H9 (cell line): Measurements from ENCODE around the gene C1QTNF9B. TPM values are rescaled to one million over a fixed set of nuclear protein-coding genes. Genes with fewer than 3 reads are reported as not detected.

Source experiments
- DNase-seq: peaks from one replicate; pipeline ENCODE4 v3.0.0-alpha.2; 2017
- H2AFZ ChIP-seq: one replicate; pipeline ENCODE4 v1.6.1; 2013; ENCODE audit warnings: mild to moderate bottlenecking, low read length, control low read depth, moderate library complexity
- H2AK5ac ChIP-seq: 2 replicates; pipeline ENCODE4 v1.6.1; 2013; ENCODE audit warnings: low read length, control low read depth, mixed read lengths; ENCODE audit not compliant: insufficient read length
- H2BK120ac ChIP-seq: one replicate; pipeline ENCODE4 v1.6.1; 2013; ENCODE audit warnings: low read depth, mild to moderate bottlenecking, low read length, control low read depth, inconsistent platforms; ENCODE audit not compliant: poor library complexity, severe bottlenecking
- H2BK12ac ChIP-seq: 2 replicates; pipeline ENCODE4 v1.6.1; 2013; ENCODE audit warnings: low read length, control low read depth, mixed read lengths, low read depth; ENCODE audit not compliant: insufficient read length
- H2BK15ac ChIP-seq: 2 replicates; pipeline ENCODE4 v1.6.1; 2013; ENCODE audit warnings: low read depth, low read length, control low read depth
- H2BK20ac ChIP-seq: one replicate; pipeline ENCODE4 v1.6.1; 2013; ENCODE audit warnings: low read depth, mild to moderate bottlenecking, low read length, control low read depth, inconsistent platforms; ENCODE audit not compliant: poor library complexity, severe bottlenecking
- H2BK5ac ChIP-seq: 2 replicates; pipeline ENCODE4 v1.6.1; 2013; ENCODE audit warnings: low read length, control low read depth, mixed read lengths; ENCODE audit not compliant: insufficient read length
- H3K14ac ChIP-seq: 2 replicates; pipeline ENCODE4 v1.6.1; 2013; ENCODE audit warnings: low read length, control low read depth; ENCODE audit not compliant: insufficient read depth
- H3K18ac ChIP-seq: 2 replicates; pipeline ENCODE4 v1.6.1; 2013; ENCODE audit warnings: low read depth, mild to moderate bottlenecking, mixed read lengths, low read length, control low read depth; ENCODE audit not compliant: insufficient read length
- H3K23ac ChIP-seq: 2 replicates; pipeline ENCODE4 v1.6.1; 2013; ENCODE audit warnings: low read length, control low read depth, mixed read lengths, low read depth; ENCODE audit not compliant: insufficient read length
- H3K23me2 ChIP-seq: 2 replicates; pipeline ENCODE4 v1.6.1; 2013; ENCODE audit warnings: low read depth, mild to moderate bottlenecking, mixed read lengths, low read length, control low read depth; ENCODE audit not compliant: insufficient read length, poor library complexity, severe bottlenecking
- H3K27ac ChIP-seq: 2 replicates; pipeline ENCODE4 v1.5.1; 2013; ENCODE audit warnings: low read length, control low read depth, mixed read lengths, low read depth; ENCODE audit not compliant: insufficient read length
- H3K27me3 ChIP-seq: 2 replicates; pipeline ENCODE4 v1.6.1; 2013; ENCODE audit warnings: low read length, control low read depth, inconsistent platforms; ENCODE audit not compliant: insufficient read depth
- H3K4ac ChIP-seq: 2 replicates; pipeline ENCODE4 v1.6.1; 2013; ENCODE audit warnings: low read depth, mild to moderate bottlenecking, control low read depth, inconsistent platforms, low read length, moderate library complexity
- H3K4me1 ChIP-seq: 2 replicates; pipeline ENCODE4 v1.6.1; 2013; ENCODE audit warnings: low read length, control low read depth, inconsistent platforms; ENCODE audit not compliant: insufficient read depth
- H3K4me2 ChIP-seq: 2 replicates; pipeline ENCODE4 v1.6.1; 2013; ENCODE audit warnings: low read length, control low read depth, mixed read lengths; ENCODE audit not compliant: insufficient read length, insufficient read depth
- H3K56ac ChIP-seq: 2 replicates; pipeline ENCODE4 v1.6.1; 2013; ENCODE audit warnings: low read depth, mild to moderate bottlenecking, mixed read lengths, low read length, control low read depth; ENCODE audit not compliant: insufficient read length
- H3K79me1 ChIP-seq: 2 replicates; pipeline ENCODE4 v1.6.1; 2013; ENCODE audit warnings: low read depth, mild to moderate bottlenecking, moderate library complexity, low read length, control low read depth, inconsistent platforms; ENCODE audit not compliant: insufficient read depth, poor library complexity, severe bottlenecking
- H3K79me2 ChIP-seq: 2 replicates; pipeline ENCODE4 v1.6.1; 2013; ENCODE audit warnings: low read length, control low read depth, inconsistent platforms; ENCODE audit not compliant: insufficient read depth
- H3K9ac ChIP-seq: 2 replicates; pipeline ENCODE4 v1.6.1; 2013; ENCODE audit warnings: low read length, control low read depth, mixed read lengths; ENCODE audit not compliant: insufficient read length; ENCODE audit errors: extremely low read depth
- H3K9me3 ChIP-seq: one replicate; pipeline ENCODE4 v1.6.1; 2013; ENCODE audit warnings: low read depth, low read length, inconsistent platforms; ENCODE audit not compliant: control insufficient read depth
- H3T11ph ChIP-seq: one replicate; pipeline ENCODE4 v1.6.1; 2013; ENCODE audit warnings: mild to moderate bottlenecking, low read length, control low read depth, inconsistent platforms
- H4K20me1 ChIP-seq: one replicate; pipeline ENCODE4 v1.6.1; 2013; ENCODE audit not compliant: control insufficient read depth, insufficient read length, insufficient read depth
- H4K5ac ChIP-seq: 2 replicates; pipeline ENCODE4 v1.6.1; 2013; ENCODE audit warnings: low read depth, mild to moderate bottlenecking, mixed read lengths, low read length, control low read depth; ENCODE audit not compliant: insufficient read length
- H4K8ac ChIP-seq: replicated peaks from 2 replicates; pipeline ENCODE4 v1.6.1; 2013; ENCODE audit warnings: low read length, control low read depth, mixed read lengths, low read depth; ENCODE audit not compliant: insufficient read length
- H4K91ac ChIP-seq: 2 replicates; pipeline ENCODE4 v1.6.1; 2013; ENCODE audit warnings: low read depth, mild to moderate bottlenecking, moderate library complexity, mixed read lengths, low read length, control low read depth; ENCODE audit not compliant: insufficient read length
- H3K27ac Mint-ChIP-seq, 3 experiments: 2 replicates in 2 of 3; 3 replicates in 1 of 3; pipeline ENCODE4 v1.8.0; 2020 to 2021; ENCODE audit warnings: mixed read lengths in 3 of 3, mild to moderate bottlenecking in 1 of 3, moderate library complexity in 1 of 3
- H3K27me3 Mint-ChIP-seq: 2 replicates; pipeline ENCODE4 v1.8.0; 2021; ENCODE audit warnings: low read depth, mild to moderate bottlenecking, moderate library complexity, mixed read lengths
- H3K36me3 Mint-ChIP-seq, 3 experiments: 2 replicates in 2 of 3; 3 replicates in 1 of 3; pipeline ENCODE4 v1.8.0; 2020 to 2021; ENCODE audit warnings: low read depth in 3 of 3, mixed read lengths in 3 of 3; ENCODE audit not compliant: insufficient read depth in 1 of 3
- H3K4me1 Mint-ChIP-seq, 2 experiments: 2 replicates each; pipeline ENCODE4 v1.8.0; 2020; ENCODE audit warnings: mixed read lengths in 2 of 2
- H3K4me3 Mint-ChIP-seq, 2 experiments: 2 replicates in 1 of 2; 3 replicates in 1 of 2; pipeline ENCODE4 v1.8.0; 2020 to 2021; ENCODE audit warnings: mild to moderate bottlenecking in 2 of 2, mixed read lengths in 2 of 2, moderate library complexity in 1 of 2
- H3K9me3 Mint-ChIP-seq, 2 experiments: 2 replicates in 1 of 2; 3 replicates in 1 of 2; pipeline ENCODE4 v1.8.0; 2020; ENCODE audit warnings: mild to moderate bottlenecking in 2 of 2, mixed read lengths in 2 of 2, moderate library complexity in 1 of 2
- WGBS: extraction: QIAGEN DNeasy Blood & Tissue Kit; methylation state at CpG from one replicate; pipeline ENCODE4 v1.1.7; 2013; ENCODE audit warnings: missing lambda C conversion rate, low lambda C conversion rate, mixed read lengths; ENCODE audit not compliant: insufficient read length; ENCODE audit errors: extremely low coverage; 5-methylcytosine and 5-hydroxymethylcytosine counted together
- total RNA-seq: library from RNA; stranded (reverse); gene quantifications from 2 replicates; pipeline ENCODE4 v1.2.1, GENCODE V29; 2021
- TF ChIP-seq, protein P1 (sequence below): fragments of 200-600 bp; sonication (generic); conservative IDR thresholded peaks from 3 replicates; pipeline ENCODE4 v1.8.0; 2021; ENCODE audit warnings: antibody characterized with exemption, mild to moderate bottlenecking

The C1QTNF9B gene
- total RNA-seq, 1 experiment from 2014 or later, result not detected

DNA sequence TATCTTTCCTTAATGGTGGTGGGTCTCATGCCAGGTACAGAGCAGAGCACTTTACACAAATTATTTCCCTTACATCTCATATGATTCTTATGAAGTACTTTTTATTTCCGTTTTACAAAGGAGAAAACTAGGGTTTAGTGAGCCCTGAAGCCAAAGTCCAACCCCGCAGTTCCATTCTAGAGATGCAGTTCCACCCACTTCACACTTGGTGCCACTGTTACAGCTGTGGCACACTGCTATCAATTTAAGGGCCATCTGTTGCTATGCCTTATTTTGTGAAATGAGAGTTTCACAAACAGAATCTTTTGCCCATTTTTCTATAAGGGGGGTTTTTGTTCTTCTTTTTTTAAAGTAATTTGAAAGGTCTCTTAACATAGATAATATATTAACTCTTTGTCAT lies 21.0 kb downstream of the C1QTNF9B start:
- Histone ChIP-seq H4K8ac (no peak overlapping the region), H3K4me1 (no peaks in the 10 kb centered on the region), H3K14ac (no peak overlapping the region), H3K4ac (no peak overlapping the region), H3K23me2 (no peaks in the 10 kb centered on the region), H2BK20ac (no peak overlapping the region), H3K9me3 (no peaks in the 10 kb centered on the region), H3K27ac (no peak overlapping the region), H3K79me1 (no peaks in the 10 kb centered on the region), H3K4me2 (no peak overlapping the region), H4K20me1 (no peaks in the 10 kb centered on the region), H2AK5ac (no peak overlapping the region), H3K23ac (no peak overlapping the region), H3K9ac (no peak overlapping the region), H3T11ph (no peak overlapping the region), H3K56ac (no peak overlapping the region), H2BK12ac (no peak overlapping the region), H2BK15ac (no peak overlapping the region), H3K27me3 (no peaks in the 10 kb centered on the region; the same call in 1 of the 2 replicates), H3K79me2 (no peaks in the 10 kb centered on the region), H4K91ac (no peak overlapping the region), H4K5ac (no peak overlapping the region), H3K18ac (no peak overlapping the region), H2AFZ (no peak overlapping the region), H2BK120ac (no peak overlapping the region), H2BK5ac (no peak overlapping the region)
- peaks cover 2 to 11% (median 7%) of the 10 kb centered on the region in 3 experiments; a peak in 5 of 7 replicates for H3K36me3 Mint-ChIP-seq
- no peaks in the 10 kb centered on the region for H3K27me3 Mint-ChIP-seq
- WGBS, result no CpG with 5 or more reads among the region's 2 CpGs
- no peaks in the 10 kb centered on the region for H3K9me3 Mint-ChIP-seq
- no peak overlapping the region for H3K4me3 Mint-ChIP-seq
- H3K27ac Mint-ChIP-seq, result no peak overlapping the region
- TF ChIP-seq, protein P1, sequence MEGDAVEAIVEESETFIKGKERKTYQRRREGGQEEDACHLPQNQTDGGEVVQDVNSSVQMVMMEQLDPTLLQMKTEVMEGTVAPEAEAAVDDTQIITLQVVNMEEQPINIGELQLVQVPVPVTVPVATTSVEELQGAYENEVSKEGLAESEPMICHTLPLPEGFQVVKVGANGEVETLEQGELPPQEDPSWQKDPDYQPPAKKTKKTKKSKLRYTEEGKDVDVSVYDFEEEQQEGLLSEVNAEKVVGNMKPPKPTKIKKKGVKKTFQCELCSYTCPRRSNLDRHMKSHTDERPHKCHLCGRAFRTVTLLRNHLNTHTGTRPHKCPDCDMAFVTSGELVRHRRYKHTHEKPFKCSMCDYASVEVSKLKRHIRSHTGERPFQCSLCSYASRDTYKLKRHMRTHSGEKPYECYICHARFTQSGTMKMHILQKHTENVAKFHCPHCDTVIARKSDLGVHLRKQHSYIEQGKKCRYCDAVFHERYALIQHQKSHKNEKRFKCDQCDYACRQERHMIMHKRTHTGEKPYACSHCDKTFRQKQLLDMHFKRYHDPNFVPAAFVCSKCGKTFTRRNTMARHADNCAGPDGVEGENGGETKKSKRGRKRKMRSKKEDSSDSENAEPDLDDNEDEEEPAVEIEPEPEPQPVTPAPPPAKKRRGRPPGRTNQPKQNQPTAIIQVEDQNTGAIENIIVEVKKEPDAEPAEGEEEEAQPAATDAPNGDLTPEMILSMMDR, result peak; percentile 59
- DNase-seq, result no peak
- H3K4me1 Mint-ChIP-seq, result no peaks in the 10 kb centered on the region
